GM21576 (cell line): Measurements from ENCODE around the gene CPVL.

ENCODE experiments used
- ATAC-seq: cut with Tn5 transposase; IDR thresholded peaks from one replicate; pipeline ENCODE4 v1.9.1; 2021; ENCODE audit warnings: mild to moderate bottlenecking, moderate library complexity; ENCODE audit not compliant: unreplicated experiment

Gene CPVL

GRCh38 chr7:28980451-28981160 is 165.7 kb downstream of the CPVL start:
- ATAC-seq, result no peak

GRCh38 chr7:28979776-28980175 is 166.6 kb downstream of the CPVL start:
- ATAC-seq, result no peak

GRCh38 chr7:28977881-28978280 is 168.5 kb downstream of the CPVL start:
- ATAC-seq, result no peak

GRCh38 chr7:28976022-28976421 is 170.3 kb downstream of the CPVL start:
- ATAC-seq, result no peak

- no peak for ATAC-seq
Measured at GRCh38 chr7:28973591-28973990, 172.7 kb downstream of the CPVL start.

- ATAC-seq, result no peak
Measured at GRCh38 chr7:28964056-28964455, 182.3 kb downstream of the CPVL start.

- no peak for ATAC-seq
Measured at GRCh38 chr7:28961972-28962371, 184.4 kb downstream of the CPVL start.

- no peak for ATAC-seq
Measured at GRCh38 chr7:28960071-28960840, 186.1 kb downstream of the CPVL start.

- no peak for ATAC-seq
Measured at GRCh38 chr7:28958980-28959347, 187.4 kb downstream of the CPVL start.

GRCh38 chr7:28958235-28958979 is 187.9 kb downstream of the CPVL start, which contains the start of gene TRIL:
Gene TRIL (minus strand): TSS chr7:28958330. CDS start chr7:28958046, 284 bp downstream.
- no peak for ATAC-seq

- ATAC-seq, result no peak
Measured at GRCh38 chr7:28957751-28958234, 188.5 kb downstream of the CPVL start.

GRCh38 chr7:28957064-28957750 is 189.1 kb downstream of the CPVL start:
- no peak for ATAC-seq

GRCh38 chr7:28956608-28957063 is 189.7 kb downstream of the CPVL start:
- ATAC-seq, result no peak

GRCh38 chr7:28955718-28956607 is 190.4 kb downstream of the CPVL start:
- no peak for ATAC-seq

- ATAC-seq, result no peak
Measured at GRCh38 chr7:28955356-28955717, 191.0 kb downstream of the CPVL start.

- ATAC-seq, result no peak
Measured at GRCh38 chr7:28954946-28955345, 191.4 kb downstream of the CPVL start.

GRCh38 chr7:28954471-28954870 is 191.9 kb downstream of the CPVL start:
- no peak for ATAC-seq

- ATAC-seq, result no peak
Measured at GRCh38 chr7:28953633-28954032, 192.7 kb downstream of the CPVL start.
